K562 (cell line): ENCODE measurements around the gene RPLP2. TPM values are rescaled to one million over a fixed set of nuclear protein-coding genes. Genes with fewer than 3 reads are reported as not detected.

Source experiments
- CEBPG ChIP-seq, 3 experiments: fragments of 200-800 bp in 1 of 3; sonication (Bioruptor generic) in 1 of 3; sonication (generic) in 1 of 3; formaldehyde crosslinking in 1 of 3; IDR thresholded peaks in 2 of 3; conservative IDR thresholded peaks in 1 of 3; 2 replicates each; pipeline versions ENCODE4 v1.6.1 to v1.8.0; 2016 to 2022; ENCODE audit warnings: missing compliant biosample characterization in 2 of 3, missing genetic modification characterization in 2 of 3, mild to moderate bottlenecking in 1 of 3, missing genetic modification reagents in 1 of 3
- DNMT1 ChIP-seq: fragments of 450-650 bp; IDR thresholded peaks from 2 replicates; pipeline ENCODE4 v1.6.1; 2016; ENCODE audit warnings: antibody characterized with exemption, mild to moderate bottlenecking
- EP300 ChIP-seq: IDR thresholded peaks from 2 replicates; pipeline ENCODE4 v1.6.1; 2012; ENCODE audit warnings: low read length, improper control_type of control experiment
- IRF9 ChIP-seq: fragments of 450-650 bp; IDR thresholded peaks from 2 replicates; pipeline ENCODE4 v1.6.1; 2016; ENCODE audit warnings: missing biosample characterization, missing genetic modification characterization
- MTA2 ChIP-seq: fragments of 450-650 bp; IDR thresholded peaks from 2 replicates; pipeline ENCODE4 v1.6.1; 2016; ENCODE audit warnings: low read depth
- NFE2 ChIP-seq: IDR thresholded peaks from 2 replicates; pipeline ENCODE4 v1.6.1; 2014; ENCODE audit warnings: antibody characterized with exemption, low read depth
- PTRF ChIP-seq: fragments of 450-650 bp; IDR thresholded peaks from 2 replicates; pipeline ENCODE4 v1.6.1; 2016; ENCODE audit warnings: mild to moderate bottlenecking, missing genetic modification characterization, missing compliant biosample characterization
- SMAD1 ChIP-seq: fragments of 150-350 bp; IDR thresholded peaks from 2 replicates; pipeline ENCODE4 v1.6.1; 2014; ENCODE audit warnings: low read length, low read depth; ENCODE audit not compliant: partially characterized antibody
- ZC3H4 ChIP-seq: sonication (generic); formaldehyde crosslinking; IDR thresholded peaks from 2 replicates; pipeline ENCODE4 v1.9.0; 2021; ENCODE audit warnings: missing genetic modification reagents, borderline replicate concordance
- ZNF318 ChIP-seq, 2 experiments: fragments of 450-650 bp; IDR thresholded peaks; 2 replicates each; pipeline ENCODE4 v1.6.1; 2016; ENCODE audit warnings: mild to moderate bottlenecking in 2 of 2, borderline replicate concordance in 1 of 2, low read depth in 1 of 2, moderate library complexity in 1 of 2
- ZNF354B ChIP-seq: fragments of 250-450 bp; sonication (Bioruptor Pico); IDR thresholded peaks from 2 replicates; pipeline ENCODE4 v1.4.0; 2020
- ZNF518B ChIP-seq: fragments of 250-450 bp; sonication (Bioruptor Pico); IDR thresholded peaks from 2 replicates; pipeline ENCODE4 v1.5.0; 2021; ENCODE audit warnings: mild to moderate bottlenecking, moderate library complexity
- ZNF785 ChIP-seq: fragments of 250-450 bp; sonication (Bioruptor Pico); IDR thresholded peaks from 2 replicates; pipeline ENCODE4 v1.4.0; 2020; ENCODE audit warnings: mild to moderate bottlenecking
- polyA plus RNA-seq, 8 experiments: library from polyadenylated mRNA; depleted of rRNA in 4 of 8; stranded (reverse) in 5 of 8; unstranded in 3 of 8; fragments of >200 nt; fragmentation: Nextera tagmentation in 2 of 8; fragmentation: Illumina TruSeq in 1 of 8; extraction: Ambion mirVana in 2 of 8; extraction: Trizol in 1 of 8; gene quantifications; 2 replicates each; pipeline versions ENCODE4 v1.2.1 to v1.2.3, GENCODE V29; 2011 to 2014; ENCODE audit warnings: inconsistent platforms in 1 of 8, missing spikeins in 1 of 8
- total RNA-seq, 7 experiments: library from RNA; depleted of rRNA in 6 of 7; stranded (reverse); fragments of >200 nt in 6 of 7; fragmentation: Illumina TruSeq in 2 of 7; extraction: Trizol in 2 of 7; gene quantifications; 2 replicates each; pipeline versions ENCODE4 v1.2.1 to v1.2.3, GENCODE V29; 2011 to 2021; ENCODE audit warnings: low replicate concordance in 1 of 7

Gene RPLP2
- total and polyA plus RNA-seq, 9 of the 15 experiments (the other 6 are each of a cell fraction or from before 2014, with no cell fraction given), result 528 to 3,807 (median 1,633) TPM

- TF ChIP-seq ZNF518B (no peak), CEBPG (CRISPR knock-in tag; IDR thresholded peaks at IDR 0.05) (peak; percentile 26; the same call in 1 of the 2 replicates), CEBPG (tag; conservative IDR thresholded peaks at IDR 0.05 in 1 of 2, IDR thresholded peaks at IDR 0.05 in 1 of 2) (no peak), DNMT1 (no peak), NFE2 (peak; percentile 10; the same call in 1 of the 2 replicates), ZNF318 (IDR thresholded peaks at IDR 0.05; ENCODE audit: borderline replicate concordance in 1 of 2, low read depth in 1 of 2) (no peak), MTA2 (no peak), PTRF (tag) (no peak), IRF9 (tag) (no peak), SMAD1 (peak; percentile 61), ZNF785 (CRISPR knock-in tag) (no peak), ZC3H4 (CRISPR knock-in tag) (no peak; the same call in 1 of the 2 replicates), ZNF354B (CRISPR knock-in tag) (no peak), EP300 (no peak; the same call in 1 of the 2 replicates)
Observed at GRCh38 chr11:809287-810039, at the start of gene RPLP2 (continued).
